PC-3 (cell line): ENCODE results near the gene PGC.

ENCODE experiments used
- CTCF ChIP-seq: fragments of 300-600 bp; sonication (generic); conservative IDR thresholded peaks from 2 replicates; pipeline ENCODE4 v1.5.1; 2017; ENCODE audit warnings: antibody characterized with exemption, low read depth, mild to moderate bottlenecking, low read length
- EZH2 ChIP-seq: fragments of 300-600 bp; sonication (generic); IDR thresholded peaks from one replicate; pipeline ENCODE4 v1.6.1; 2017; ENCODE audit warnings: antibody characterized with exemption, mild to moderate bottlenecking, low read length; ENCODE audit not compliant: unreplicated experiment

- TF ChIP-seq CTCF: no peak
- TF ChIP-seq EZH2: no peak
Observed at GRCh38 chr6:41743406-41744235, 3.6 kb downstream of the PGC start.
